A549 (cell line): ENCODE data around the gene MPHOSPH9. TPM values are rescaled to one million over a fixed set of nuclear protein-coding genes. Genes with fewer than 3 reads are reported as not detected.
A peak's percentile ranks its signal among the peaks of the same experiment; 100 is the strongest.

Source experiments
- ATAC-seq, 2 experiments: fragments of 200-7000 bp in 1 of 2; fragments of >200 bp in 1 of 2; cut with Nextera tagmentation in 1 of 2; cut with Tn5 transposase in 1 of 2; 3 replicates each; pipeline versions ENCODE4 v1.8.0 to v1.9.1; 2018 to 2020; ENCODE audit warnings: mild to moderate bottlenecking in 1 of 2, moderate library complexity in 1 of 2
- CTCF ChIA-PET: fragments of 300-600 bp; sonication (Branson Sonifier 250); formaldehyde crosslinking; extraction: SDS; loops from one replicate; lab custom pipeline; 2021; ENCODE audit warnings: antibody characterized with exemption, inconsistent platforms; lab: Yijun Ruan, JAX
- POLR2A ChIA-PET: fragments of 350-600 bp; formaldehyde crosslinking; extraction: SDS; loops from one replicate; lab custom pipeline; 2021; ENCODE audit warnings: antibody characterized with exemption, inconsistent platforms; lab: Yijun Ruan, JAX
- DNase-seq, 2 experiments: peaks; one replicate each; pipeline versions ENCODE4 v3.0.0 to v3.0.0-alpha.2; 2011 to 2016; ENCODE audit warnings: low read depth in 1 of 2, low spot score in 1 of 2
- FAIRE-seq: peaks from 2 replicates; lab custom pipeline; 2011; peaks lifted over from hg19 to GRCh38; lab: Jason Lieb, UNC
- H3K27ac ChIP-seq, 2 experiments: fragments of >200 bp; sonication (Bioruptor Twin); formaldehyde crosslinking; 3 replicates each; pipeline ENCODE4 v1.5.1; 2016 to 2017
- H3K4me1 ChIP-seq: fragments of >200 bp; sonication (Bioruptor Twin); formaldehyde crosslinking; 3 replicates; pipeline ENCODE4 v1.6.1; 2016
- H3K4me2 ChIP-seq: fragments of >200 bp; sonication (Bioruptor Twin); formaldehyde crosslinking; 3 replicates; pipeline ENCODE4 v1.6.1; 2016
- H3K4me3 ChIP-seq: fragments of >200 bp; sonication (Bioruptor Twin); formaldehyde crosslinking; 3 replicates; pipeline ENCODE4 v1.5.1; 2016
- H3K9me3 ChIP-seq: fragments of >200 bp; sonication (Bioruptor Twin); formaldehyde crosslinking; 3 replicates; pipeline ENCODE4 v1.6.1; 2016
- CHD2 ChIP-seq: fragments of 150-350 bp; IDR thresholded peaks from 2 replicates; pipeline ENCODE4 v1.6.1; 2014; ENCODE audit warnings: low read length; ENCODE audit not compliant: partially characterized antibody
- E2F6 ChIP-seq: IDR thresholded peaks from 2 replicates; pipeline ENCODE4 v1.6.1; 2012; ENCODE audit warnings: low read depth, borderline replicate concordance
- ESRRA ChIP-seq: fragments of 150-350 bp; IDR thresholded peaks from 2 replicates; pipeline ENCODE4 v1.6.1; 2014; ENCODE audit warnings: mild to moderate bottlenecking, low read length, borderline replicate concordance
- FOSB ChIP-seq: fragments of 250-450 bp; sonication (Bioruptor Pico); IDR thresholded peaks from 2 replicates; pipeline ENCODE4 v1.5.0; 2020; ENCODE audit warnings: mild to moderate bottlenecking, moderate library complexity
- FOXS1 ChIP-seq: fragments of 250-450 bp; sonication (Bioruptor Pico); IDR thresholded peaks from 2 replicates; pipeline ENCODE4 v1.5.0; 2020; ENCODE audit warnings: mild to moderate bottlenecking, moderate library complexity
- GATA3 ChIP-seq: IDR thresholded peaks from 2 replicates; pipeline ENCODE4 v1.6.1; 2012; ENCODE audit warnings: borderline replicate concordance
- HDAC2 ChIP-seq: fragments of 200-600 bp; sonication (generic); IDR thresholded peaks from 2 replicates; pipeline ENCODE4 v1.6.1; 2016
- HEYL ChIP-seq: fragments of 250-450 bp; sonication (Bioruptor Pico); IDR thresholded peaks from 2 replicates; pipeline ENCODE4 v1.8.0; 2021; ENCODE audit warnings: mild to moderate bottlenecking, moderate library complexity
- HMGXB4 ChIP-seq: fragments of 250-450 bp; sonication (Bioruptor Pico); IDR thresholded peaks from 2 replicates; pipeline ENCODE4 v1.5.0; 2021; ENCODE audit warnings: mild to moderate bottlenecking, moderate library complexity, borderline replicate concordance
- HOXB13 ChIP-seq: fragments of 250-450 bp; sonication (Bioruptor Pico); IDR thresholded peaks from 2 replicates; pipeline ENCODE4 v1.5.0; 2020; ENCODE audit warnings: low read depth, mild to moderate bottlenecking, moderate library complexity
- MAX ChIP-seq: IDR thresholded peaks from 2 replicates; pipeline ENCODE4 v1.6.1; 2012
- MAZ ChIP-seq: fragments of 150-350 bp; IDR thresholded peaks from 2 replicates; pipeline ENCODE4 v1.6.1; 2014; ENCODE audit warnings: antibody characterized with exemption, low read depth, low read length, borderline replicate concordance
- MYC ChIP-seq: IDR thresholded peaks from 2 replicates; pipeline ENCODE4 v1.6.1; 2012; ENCODE audit warnings: mild to moderate bottlenecking, inconsistent platforms, low read length, improper control_type of control experiment, borderline replicate concordance
- NR3C1 ChIP-seq: fragments of >200 bp; sonication (Bioruptor Twin); formaldehyde crosslinking; IDR thresholded peaks from 3 replicates; pipeline ENCODE4 v1.6.1; 2017
- PHF8 ChIP-seq: fragments of 200-600 bp; sonication (generic); IDR thresholded peaks from 2 replicates; pipeline ENCODE4 v1.6.1; 2016; ENCODE audit warnings: low read depth, mild to moderate bottlenecking, antibody characterized with exemption, moderate library complexity, borderline replicate concordance
- RAD21 ChIP-seq, 2 experiments: fragments of >200 bp in 1 of 2; sonication (Bioruptor Twin) in 1 of 2; formaldehyde crosslinking in 1 of 2; IDR thresholded peaks in 1 of 2; conservative IDR thresholded peaks in 1 of 2; 2 replicates in 1 of 2; 3 replicates in 1 of 2; pipeline ENCODE4 v1.6.1; 2012 to 2018; ENCODE audit warnings: inconsistent platforms in 1 of 2
- RARB ChIP-seq: fragments of 250-450 bp; sonication (Bioruptor Pico); IDR thresholded peaks from 2 replicates; pipeline ENCODE4 v1.8.0; 2021; ENCODE audit warnings: mild to moderate bottlenecking, moderate library complexity
- RFX5 ChIP-seq: fragments of 450-650 bp; IDR thresholded peaks from 2 replicates; pipeline ENCODE4 v1.7.1; 2014; ENCODE audit warnings: antibody characterized with exemption, mild to moderate bottlenecking, moderate library complexity
- RNF2 ChIP-seq: fragments of 200-600 bp; sonication (generic); IDR thresholded peaks from 2 replicates; pipeline ENCODE4 v1.6.1; 2016; ENCODE audit warnings: low read depth, mild to moderate bottlenecking, antibody characterized with exemption, moderate library complexity, borderline replicate concordance
- USF2 ChIP-seq: fragments of 450-650 bp; IDR thresholded peaks from 2 replicates; pipeline ENCODE4 v1.6.1; 2014; ENCODE audit warnings: antibody characterized with exemption
- ZC3H11A ChIP-seq: fragments of 450-650 bp; IDR thresholded peaks from 2 replicates; pipeline ENCODE4 v1.6.1; 2014; ENCODE audit warnings: antibody characterized with exemption, mild to moderate bottlenecking
- ZFP36 ChIP-seq: fragments of 450-650 bp; IDR thresholded peaks from 2 replicates; pipeline ENCODE4 v1.6.1; 2014; ENCODE audit warnings: borderline replicate concordance; ENCODE audit not compliant: partially characterized antibody
- ZSCAN20 ChIP-seq: fragments of 250-450 bp; sonication (Bioruptor Pico); IDR thresholded peaks from 2 replicates; pipeline ENCODE4 v1.8.0; 2022; ENCODE audit warnings: mild to moderate bottlenecking, moderate library complexity
- WGBS: methylation state at CpG from one replicate; pipeline ENCODE4 v1.1.6; 2017; ENCODE audit errors: missing lambda C conversion rate; 5-methylcytosine and 5-hydroxymethylcytosine counted together
- polyA plus RNA-seq, 4 experiments: library from polyadenylated mRNA; depleted of rRNA in 3 of 4; stranded (reverse); fragments of >200 nt; fragmentation: RNase III in 1 of 4; extraction: RNeasy Plus Mini Kit Qiagen cat#74134 plus additional on column Dnase treatment in 1 of 4; gene quantifications; 2 replicates in 3 of 4; 3 replicates in 1 of 4; pipeline ENCODE4 v1.2.3, GENCODE V29; 2011 to 2017
- TF ChIP-seq, protein P1 (sequence below): fragments of >200 bp; sonication (Bioruptor Twin); formaldehyde crosslinking; IDR thresholded peaks from 3 replicates; pipeline ENCODE4 v1.6.1; 2016
- TF ChIP-seq, protein P2 (sequence below): fragments of >200 bp; sonication (Bioruptor Twin); formaldehyde crosslinking; IDR thresholded peaks from 3 replicates; pipeline ENCODE4 v1.5.1; 2016
- TF ChIP-seq, protein P3 (sequence below): fragments of 250-450 bp; sonication (Bioruptor Pico); IDR thresholded peaks from 2 replicates; pipeline ENCODE4 v1.5.0; 2020; ENCODE audit warnings: low read depth, mild to moderate bottlenecking, moderate library complexity

MPHOSPH9 gene
- polyA plus RNA-seq, 2 of the 4 experiments (the other 2 are of a cell fraction): 31.0 to 74.9 TPM

- TF ChIP-seq USF2 (no peak), ESRRA (no peak), RAD21 (conservative IDR thresholded peaks at IDR 0.05 in 1 of 2, IDR thresholded peaks at IDR 0.05 in 1 of 2) (no peak), FOXS1 (CRISPR knock-in tag) (no peak), ZC3H11A (no peak), NR3C1 (no peak), MAZ (no peak), E2F6 (no peak), GATA3 (no peak), FOSB (CRISPR knock-in tag) (no peak), RNF2 (no peak)
- TF ChIP-seq, protein P1, sequence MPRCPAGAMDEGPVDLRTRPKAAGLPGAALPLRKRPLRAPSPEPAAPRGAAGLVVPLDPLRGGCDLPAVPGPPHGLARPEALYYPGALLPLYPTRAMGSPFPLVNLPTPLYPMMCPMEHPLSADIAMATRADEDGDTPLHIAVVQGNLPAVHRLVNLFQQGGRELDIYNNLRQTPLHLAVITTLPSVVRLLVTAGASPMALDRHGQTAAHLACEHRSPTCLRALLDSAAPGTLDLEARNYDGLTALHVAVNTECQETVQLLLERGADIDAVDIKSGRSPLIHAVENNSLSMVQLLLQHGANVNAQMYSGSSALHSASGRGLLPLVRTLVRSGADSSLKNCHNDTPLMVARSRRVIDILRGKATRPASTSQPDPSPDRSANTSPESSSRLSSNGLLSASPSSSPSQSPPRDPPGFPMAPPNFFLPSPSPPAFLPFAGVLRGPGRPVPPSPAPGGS: no peak
- TF ChIP-seq, protein P2, sequence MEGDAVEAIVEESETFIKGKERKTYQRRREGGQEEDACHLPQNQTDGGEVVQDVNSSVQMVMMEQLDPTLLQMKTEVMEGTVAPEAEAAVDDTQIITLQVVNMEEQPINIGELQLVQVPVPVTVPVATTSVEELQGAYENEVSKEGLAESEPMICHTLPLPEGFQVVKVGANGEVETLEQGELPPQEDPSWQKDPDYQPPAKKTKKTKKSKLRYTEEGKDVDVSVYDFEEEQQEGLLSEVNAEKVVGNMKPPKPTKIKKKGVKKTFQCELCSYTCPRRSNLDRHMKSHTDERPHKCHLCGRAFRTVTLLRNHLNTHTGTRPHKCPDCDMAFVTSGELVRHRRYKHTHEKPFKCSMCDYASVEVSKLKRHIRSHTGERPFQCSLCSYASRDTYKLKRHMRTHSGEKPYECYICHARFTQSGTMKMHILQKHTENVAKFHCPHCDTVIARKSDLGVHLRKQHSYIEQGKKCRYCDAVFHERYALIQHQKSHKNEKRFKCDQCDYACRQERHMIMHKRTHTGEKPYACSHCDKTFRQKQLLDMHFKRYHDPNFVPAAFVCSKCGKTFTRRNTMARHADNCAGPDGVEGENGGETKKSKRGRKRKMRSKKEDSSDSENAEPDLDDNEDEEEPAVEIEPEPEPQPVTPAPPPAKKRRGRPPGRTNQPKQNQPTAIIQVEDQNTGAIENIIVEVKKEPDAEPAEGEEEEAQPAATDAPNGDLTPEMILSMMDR: no peak
- ATAC-seq (no peak), DNase-seq (no peak), FAIRE-seq (no peak)
- H3K4me1 ChIP-seq: peaks cover 26% of the 10 kb centered on the region
- ChIA-PET POLR2A (no interaction called here), CTCF (interaction anchor here (0.8 to 2.3 kb wide), 3 partner anchors 17 to 68 kb away, joined by 3 to 6 read pairs (median 3); no protein-coding TSS in a partner anchor)
- H3K4me2 ChIP-seq: no peak overlapping the region
- H3K4me3 ChIP-seq: no peak overlapping the region
- WGBS: 93% methylated on average over 19 of the region's 19 CpGs
- H3K9me3 ChIP-seq: no peaks in the 10 kb centered on the region
- peak overlapping the region in 1 of 2 experiments; percentile 25; a peak in 1 of 6 replicates for H3K27ac ChIP-seq
These were observed 121.3 kb downstream of the MPHOSPH9 start for GRCh38 chr12:123111498-123112165.

GRCh38 chr12:123109319-123109772, 123.6 kb downstream of the MPHOSPH9 start:
- Histone ChIP-seq H3K4me1 (peaks cover 18% of the 10 kb centered on the region), H3K9me3 (no peaks in the 10 kb centered on the region), H3K27ac (peak overlapping the region in 1 of 2 experiments; percentile 31; a peak in 1 of 6 replicates), H3K4me3 (no peak overlapping the region), H3K4me2 (no peak overlapping the region)
- 96% methylated on average over 3 of the region's 3 CpGs for WGBS
- ChIA-PET CTCF (interaction anchor here (0.9 to 5.3 kb wide), 4 partner anchors 16 to 65 kb away, joined by 3 to 27 read pairs (median 4); partner anchors contain the start of gene PITPNM2), POLR2A (no interaction called here)
- ATAC-seq (no peak), FAIRE-seq (no peak), DNase-seq (no peak)
- TF ChIP-seq HOXB13 (CRISPR knock-in tag) (no peak), RFX5 (no peak), CHD2 (no peak), HMGXB4 (CRISPR knock-in tag) (no peak), RARB (CRISPR knock-in tag) (no peak), MYC (no peak), HDAC2 (no peak), GATA3 (no peak), HEYL (CRISPR knock-in tag) (no peak), ZFP36 (no peak), ZSCAN20 (no peak), FOSB (CRISPR knock-in tag) (no peak), MAX (no peak), PHF8 (no peak)
- TF ChIP-seq, protein P3, sequence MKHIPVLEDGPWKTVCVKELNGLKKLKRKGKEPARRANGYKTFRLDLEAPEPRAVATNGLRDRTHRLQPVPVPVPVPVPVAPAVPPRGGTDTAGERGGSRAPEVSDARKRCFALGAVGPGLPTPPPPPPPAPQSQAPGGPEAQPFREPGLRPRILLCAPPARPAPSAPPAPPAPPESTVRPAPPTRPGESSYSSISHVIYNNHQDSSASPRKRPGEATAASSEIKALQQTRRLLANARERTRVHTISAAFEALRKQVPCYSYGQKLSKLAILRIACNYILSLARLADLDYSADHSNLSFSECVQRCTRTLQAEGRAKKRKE (CRISPR knock-in tag): no peak
- TF ChIP-seq, protein P1: no peak
